Mesenteric fat pad (tissue), 1 donor: ENCODE results near the gene ADCY4. TPM values are rescaled to one million over a fixed set of nuclear protein-coding genes. Genes with fewer than 3 reads are reported as not detected.

Experiments used
- DNase-seq: peaks from one replicate; pipeline ENCODE4 v3.0.0-alpha.2; 2020; ENCODE audit warnings: low spot score
- total RNA-seq: library from RNA; stranded (reverse); fragmentation: NEBNext Ultra II Directional; extraction: Animal tissue kit (Norgen Biotek cat#: 25700); gene quantifications from one replicate; pipeline ENCODE4 v1.2.1, GENCODE V29; 2021
- donor health status: DM: yes; HTN: yes; CAD: no.

Gene ADCY4
- total RNA-seq, 1 donor from 2014 or later, result 59.6 TPM

DNA sequence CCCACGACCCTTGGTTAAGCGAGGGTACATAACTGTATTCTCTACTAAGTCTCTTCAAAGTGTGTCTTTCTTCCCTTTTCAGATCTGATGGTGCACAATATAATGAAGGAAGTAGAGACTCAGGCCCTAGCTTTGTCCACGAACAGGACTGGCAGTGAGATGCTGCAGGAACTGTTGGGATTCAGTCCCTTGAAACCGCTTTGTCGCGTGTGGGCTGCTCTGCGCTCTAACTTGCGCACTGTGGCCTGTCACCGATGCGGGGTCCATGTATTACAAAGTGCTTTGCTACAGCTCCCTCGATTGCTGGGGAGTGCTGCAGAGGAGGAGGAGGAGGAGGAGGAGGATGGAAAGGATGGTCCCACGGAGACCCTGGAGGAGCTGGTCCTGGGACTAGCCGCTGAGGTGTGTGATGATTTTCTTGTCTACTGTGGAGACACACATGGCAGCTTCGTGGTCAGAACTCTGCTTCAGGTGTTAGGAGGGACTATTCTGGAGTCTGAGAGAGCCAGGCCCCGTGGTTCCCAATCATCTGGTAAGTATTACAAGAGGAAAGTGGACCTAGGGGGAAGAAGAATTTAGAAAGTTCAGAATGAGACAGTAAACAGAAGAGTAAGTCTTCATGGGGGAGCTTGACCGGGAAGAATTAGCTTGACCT lies 34.4 kb downstream of the ADCY4 start:
- no peak for DNase-seq

DNA sequence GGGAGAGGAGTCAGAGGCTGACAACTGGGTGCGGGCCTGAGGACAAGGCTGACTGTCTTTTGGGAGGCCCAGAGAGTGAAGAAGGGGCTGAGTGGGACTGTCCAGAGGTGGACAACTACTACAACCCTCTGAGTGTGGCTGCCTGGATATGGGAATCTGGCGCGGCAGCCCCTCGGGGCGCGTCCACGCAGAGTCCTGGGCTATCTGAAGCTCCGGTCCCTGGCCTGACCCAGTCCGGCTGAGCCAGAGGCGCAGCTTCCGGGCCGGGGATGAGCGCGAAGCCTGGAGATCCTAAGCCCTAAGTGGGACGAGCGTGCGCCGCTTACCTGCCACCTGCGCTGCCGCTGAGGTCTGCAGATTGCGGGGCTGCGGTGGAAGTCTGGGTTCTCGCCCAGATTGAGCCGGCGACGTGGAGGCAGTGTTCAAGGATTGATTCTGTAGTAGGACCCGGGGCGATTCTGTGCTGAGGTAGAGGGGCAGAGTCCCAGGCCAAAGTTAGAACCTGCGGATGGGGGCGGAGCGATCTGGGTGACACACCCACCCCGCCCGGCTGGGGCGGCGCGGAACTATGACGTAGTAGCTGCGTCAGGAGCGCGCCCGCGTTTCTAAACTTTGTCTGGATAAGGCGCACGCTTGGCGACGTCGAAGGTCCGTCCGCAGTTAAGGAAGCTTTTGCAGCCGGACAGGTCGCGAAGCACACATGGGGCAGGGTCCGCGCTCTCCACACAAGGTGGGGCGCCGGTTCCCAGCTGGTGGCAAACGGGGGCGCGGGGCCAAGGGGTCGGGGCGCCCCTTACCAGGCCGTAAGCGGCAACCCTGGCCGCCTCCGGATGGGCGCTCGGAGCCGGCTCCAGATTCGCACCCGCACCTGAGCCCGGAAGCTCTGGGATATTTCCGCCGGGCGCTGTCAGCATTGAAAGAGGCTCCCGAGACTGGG lies 35.3 kb downstream of the ADCY4 start, which contains the start of the genes DHRS1 and NOP9:
DHRS1 (minus strand) TSS at position 526 of the 937 bp plus-strand sequence. CDS start 674 bp downstream, outside the sequence.
NOP9 (plus strand) TSS at position 596 of the 937 bp plus-strand sequence; CDS start at position 701, 105 bp downstream.
- DNase-seq, result peak; percentile 99

DNA sequence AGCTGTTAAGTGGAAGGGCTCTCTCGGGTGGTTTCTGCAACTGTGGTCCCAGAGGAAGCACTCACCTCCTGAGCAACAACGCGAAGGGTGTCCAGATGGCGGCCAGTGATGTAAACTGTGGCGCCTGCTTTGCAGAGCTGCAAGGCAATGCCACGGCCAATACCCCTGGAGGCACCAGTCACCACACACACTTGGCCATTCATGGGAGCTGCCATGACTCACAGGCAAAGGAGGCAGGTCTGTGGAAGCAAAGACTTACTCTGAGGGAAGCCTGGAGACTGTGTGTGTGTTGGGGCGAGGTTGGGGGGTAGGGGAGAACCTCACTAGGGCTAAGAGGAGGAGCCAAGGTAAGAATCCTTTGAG lies 36.0 kb downstream of the ADCY4 start:
- no peak for DNase-seq

DNA sequence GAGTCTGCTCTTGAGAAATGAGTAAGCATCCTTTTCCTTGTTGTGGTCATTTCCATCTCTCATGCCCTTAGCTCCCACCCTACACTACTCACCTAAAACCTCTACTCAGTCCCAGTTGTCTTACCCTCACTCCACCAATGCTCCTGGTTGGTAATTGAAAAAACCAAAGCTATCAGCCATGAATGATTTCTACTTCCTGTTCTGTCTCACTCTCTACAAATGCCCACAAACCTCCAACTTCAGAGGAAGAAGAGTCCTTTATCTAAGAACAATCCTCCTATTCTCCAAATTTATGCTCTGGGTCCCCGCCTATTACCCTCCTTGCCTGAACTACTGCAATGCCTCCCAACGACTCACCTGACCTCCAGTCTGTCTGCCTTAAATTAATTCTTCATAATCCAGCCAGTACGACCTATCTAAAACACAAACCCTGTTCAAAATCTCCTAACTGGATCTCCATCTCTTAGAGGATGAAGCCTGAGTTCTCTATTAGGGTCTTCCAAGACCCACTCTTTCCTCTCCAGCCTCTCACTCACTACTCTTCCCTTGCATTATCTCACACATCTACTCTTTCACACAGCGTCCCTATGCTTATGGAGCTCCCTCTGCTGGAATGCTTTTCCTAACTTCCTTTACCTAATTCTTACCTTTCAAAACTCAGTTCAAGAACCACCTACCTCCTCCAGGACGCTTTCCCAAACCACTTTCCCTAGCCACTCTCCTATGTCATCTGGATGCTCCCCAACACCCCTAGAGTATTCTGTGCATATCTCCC lies 37.5 kb downstream of the ADCY4 start:
- no peak for DNase-seq

DNA sequence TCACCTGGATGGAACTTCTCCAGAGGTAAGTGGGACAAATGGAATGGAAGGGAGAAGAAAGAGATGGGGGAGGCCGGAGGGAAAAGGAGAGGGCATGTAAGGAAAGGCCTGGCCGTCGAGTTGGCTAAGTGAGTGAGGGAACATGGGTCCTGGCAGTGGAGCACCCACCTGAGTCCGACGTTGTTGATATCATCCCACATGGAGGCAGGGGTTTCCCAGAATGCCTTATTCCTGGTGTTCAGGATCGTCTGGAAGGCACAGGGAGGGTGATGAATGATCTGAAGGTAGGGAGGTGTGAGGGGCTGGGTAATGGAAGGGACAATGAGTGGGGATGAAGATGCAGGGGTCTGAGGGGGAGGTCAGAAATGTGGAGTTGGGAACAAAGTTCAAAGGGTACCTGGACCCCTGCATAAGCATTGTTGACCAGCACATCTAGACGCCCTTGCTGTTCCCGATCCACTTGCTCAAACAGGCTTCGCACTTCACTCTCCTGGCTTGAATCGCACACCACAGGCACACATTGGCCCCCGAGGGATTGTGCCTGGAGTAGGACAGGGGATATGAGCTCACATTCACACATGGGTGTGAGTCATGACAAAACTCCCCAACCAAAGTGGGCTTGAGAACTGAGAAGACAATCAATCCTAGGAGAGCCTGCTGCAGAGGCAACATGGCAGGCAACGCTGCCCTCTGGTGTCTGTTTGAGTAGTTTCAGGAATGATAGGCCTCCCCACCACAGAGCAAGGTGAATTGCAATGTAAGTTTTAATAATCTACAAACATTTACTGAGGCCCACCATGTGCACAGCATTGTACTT lies 38.3 kb downstream of the ADCY4 start:
- DNase-seq, result no peak

DNA sequence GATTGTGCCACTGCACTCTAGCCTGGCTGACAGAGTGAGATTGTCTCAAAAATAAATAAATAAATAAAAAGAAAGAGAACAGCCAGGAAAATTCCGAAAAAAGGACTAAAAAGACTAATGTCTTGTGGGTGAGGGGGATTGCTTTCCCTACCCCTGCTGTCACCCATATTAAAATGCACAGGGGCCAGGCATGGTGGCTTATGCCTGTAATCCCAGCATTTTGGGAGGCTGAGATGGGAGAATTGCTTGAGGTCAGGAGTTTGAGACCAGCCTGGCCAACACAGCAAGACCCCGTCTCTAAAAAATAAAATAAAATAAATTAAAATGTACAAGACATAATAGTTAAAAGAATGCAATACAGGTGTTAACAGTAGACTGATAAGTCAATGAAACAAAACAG lies 41.3 kb downstream of the ADCY4 start:
- no peak for DNase-seq

DNA sequence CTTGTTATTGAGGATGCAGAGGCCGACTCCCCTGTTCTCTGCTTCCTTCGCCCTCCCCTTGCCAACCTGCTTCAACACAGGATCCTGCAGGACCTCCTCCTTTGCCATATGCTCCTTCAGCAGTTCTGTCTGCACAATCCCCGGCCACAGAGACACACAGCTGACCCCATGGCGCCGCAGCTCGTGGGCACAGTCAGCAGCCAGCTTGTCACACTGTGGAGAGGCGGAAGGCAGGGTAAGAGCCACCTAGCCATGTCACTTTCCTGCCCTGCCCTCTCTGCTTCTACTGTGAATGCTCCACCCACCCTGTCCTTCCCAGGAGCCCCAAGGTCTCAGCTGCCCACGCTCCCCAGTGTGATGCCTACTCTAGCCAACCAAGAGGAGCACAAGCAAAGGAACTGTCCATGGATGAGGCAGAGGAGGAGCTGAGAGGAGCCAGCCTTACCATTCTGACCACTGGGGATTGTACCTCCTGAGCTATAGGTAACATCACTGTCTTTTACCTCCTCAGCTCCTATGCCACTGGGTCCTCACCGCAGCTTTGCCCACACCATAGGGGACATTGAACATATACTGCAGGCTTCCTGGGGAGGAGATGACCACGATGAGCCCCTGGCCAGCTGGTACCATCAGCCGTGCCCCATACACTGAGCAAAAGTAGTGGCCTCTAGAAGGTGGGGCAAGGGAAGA lies 42.6 kb downstream of the ADCY4 start:
- no peak for DNase-seq

DNA sequence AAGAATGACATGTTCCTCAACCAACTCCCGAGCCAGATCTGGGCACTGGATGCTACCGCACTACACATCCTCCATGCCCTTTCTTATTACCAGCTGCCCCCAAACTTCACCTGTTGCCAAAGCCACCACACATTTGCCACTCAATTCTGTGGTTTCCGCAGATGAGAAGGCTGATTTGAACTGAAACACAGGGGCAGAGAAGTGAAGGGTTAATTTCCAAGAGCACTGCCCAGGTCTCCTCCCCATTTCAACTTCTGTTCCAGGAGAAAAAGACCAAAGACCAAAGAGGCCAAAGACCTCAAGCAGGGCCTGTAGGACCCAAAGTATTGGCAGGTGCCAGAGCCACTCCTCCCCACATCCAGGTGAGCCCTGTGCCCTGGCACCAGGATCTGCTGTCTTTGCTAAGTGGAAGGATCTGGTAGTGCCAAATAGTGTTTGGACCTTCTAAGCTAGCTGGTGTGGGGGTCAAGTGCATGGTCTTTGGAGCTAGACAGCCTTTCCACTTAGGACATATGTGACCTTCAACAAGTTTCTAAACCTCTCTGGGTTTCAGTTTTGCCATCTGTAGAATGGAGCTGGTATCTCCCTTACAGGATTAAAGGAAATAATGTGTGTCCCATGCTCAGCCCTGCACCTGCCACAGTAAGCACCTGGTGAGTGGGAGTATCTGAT lies 43.3 kb downstream of the ADCY4 start:
- no peak for DNase-seq

DNA sequence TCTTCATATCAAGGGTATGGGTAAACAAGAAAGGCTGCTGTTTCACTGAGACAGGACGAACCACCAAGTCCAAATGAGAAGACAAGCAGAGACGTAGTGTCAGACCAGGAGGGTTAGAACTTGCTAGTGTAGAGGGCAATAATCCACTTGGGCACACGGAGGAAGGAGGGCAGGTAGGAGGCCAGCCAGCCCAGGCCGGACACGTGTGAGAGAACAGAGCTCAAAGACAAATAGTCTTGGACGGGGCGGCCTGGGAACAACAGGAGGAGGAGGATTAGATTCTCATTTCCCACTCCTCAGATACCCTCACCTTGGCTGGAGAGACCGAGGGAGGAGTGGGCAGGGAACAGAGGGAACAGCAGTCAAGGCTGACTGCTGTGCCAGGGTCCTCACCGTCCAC lies 44.1 kb downstream of the ADCY4 start:
- no peak for DNase-seq

DNA sequence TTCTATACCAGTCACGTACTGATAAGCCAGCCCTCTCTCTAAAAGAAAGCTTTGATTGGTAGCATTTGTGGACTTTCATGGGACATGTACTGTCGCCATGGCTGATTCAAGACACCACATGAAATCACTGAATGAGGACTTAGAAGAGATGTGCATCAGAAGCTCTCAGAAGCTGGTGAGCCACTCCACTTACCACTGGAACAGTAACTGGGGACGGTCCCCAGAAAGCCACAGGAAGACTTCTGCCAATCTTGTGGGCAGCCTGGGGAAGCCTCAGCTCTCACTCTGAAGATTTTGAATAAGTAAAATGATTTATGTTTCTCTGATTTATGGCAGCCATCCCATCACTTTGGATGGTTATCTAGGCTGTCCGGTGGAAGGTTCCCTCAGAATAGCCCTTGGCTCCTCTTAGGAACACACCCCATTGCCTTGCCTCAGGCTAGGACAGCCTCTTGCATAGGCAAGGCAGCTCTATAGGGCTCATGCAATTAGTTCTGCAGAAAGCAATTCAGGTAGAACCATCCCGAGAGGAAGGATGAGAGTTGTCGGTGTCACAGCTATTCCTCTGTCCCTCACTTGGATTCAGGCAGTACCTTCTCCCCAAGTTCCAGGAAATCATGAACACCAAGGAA lies 45.1 kb downstream of the ADCY4 start:
- DNase-seq, result no peak

DNA sequence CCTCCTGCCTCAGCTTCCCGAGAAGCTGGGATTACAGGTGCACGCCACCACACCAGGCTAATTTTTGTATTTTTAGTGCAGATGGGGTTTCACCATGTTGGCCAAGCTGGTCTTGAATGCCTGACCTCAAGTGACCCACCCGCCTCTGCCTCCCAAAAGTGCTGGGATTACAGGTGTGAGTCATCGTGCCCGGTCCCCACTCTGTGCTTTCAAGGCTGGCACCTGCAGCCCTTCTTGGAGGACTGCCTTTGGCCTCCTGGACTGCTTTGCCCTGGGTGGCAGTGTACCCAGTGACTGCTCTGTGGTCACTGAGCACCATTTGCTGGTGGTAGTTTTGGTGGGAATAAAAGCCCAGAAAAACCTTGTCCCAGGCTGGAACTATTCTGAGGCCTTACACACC lies 47.9 kb downstream of the ADCY4 start:
- no peak for DNase-seq

DNA sequence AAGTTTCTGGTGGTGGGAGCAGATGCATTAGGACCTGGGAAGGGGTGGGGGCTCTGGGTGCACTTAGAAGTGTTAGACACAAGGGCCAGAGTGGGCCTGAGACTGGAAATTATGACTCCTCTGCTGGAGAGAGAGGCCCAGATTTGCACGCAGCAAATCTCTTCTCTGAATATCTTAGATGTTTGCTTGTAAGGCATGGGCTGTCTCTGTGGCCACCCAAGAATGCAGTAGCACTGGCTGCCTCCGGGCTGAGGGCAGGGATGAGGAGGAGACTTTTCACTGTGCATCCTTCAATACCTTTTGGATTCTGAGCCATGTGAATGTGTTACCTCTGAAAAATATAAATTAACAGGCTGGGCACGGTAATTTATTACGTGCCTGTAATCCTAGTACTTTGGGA lies 49.5 kb downstream of the ADCY4 start:
- DNase-seq, result no peak

DNA sequence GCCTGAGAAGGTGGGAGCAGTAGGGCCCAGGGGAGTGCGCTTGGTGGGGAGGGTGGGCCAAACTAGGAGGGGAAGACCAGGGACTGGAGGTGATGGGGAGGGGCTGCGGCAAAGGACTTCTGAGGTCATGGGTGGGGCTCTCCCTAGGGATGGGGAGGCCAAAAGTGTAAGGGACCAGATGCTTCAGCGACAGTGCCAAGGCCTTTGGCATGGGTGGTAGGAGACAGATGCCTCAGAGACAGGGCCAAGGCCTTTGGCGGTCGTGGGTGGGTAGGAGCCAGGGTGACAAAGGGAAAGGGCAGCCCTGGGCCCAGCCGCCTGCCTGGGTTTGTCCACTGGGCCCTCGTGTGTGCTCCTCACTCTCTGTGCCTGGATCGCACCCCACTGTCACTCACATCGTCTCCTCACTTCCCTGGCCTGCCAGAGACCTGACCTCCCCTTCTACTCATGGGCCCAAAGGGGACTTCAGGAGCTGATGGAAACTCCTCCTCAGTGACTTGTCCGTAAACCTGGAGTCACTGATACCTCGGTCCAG lies 50.3 kb downstream of the ADCY4 start:
- no peak for DNase-seq

DNA sequence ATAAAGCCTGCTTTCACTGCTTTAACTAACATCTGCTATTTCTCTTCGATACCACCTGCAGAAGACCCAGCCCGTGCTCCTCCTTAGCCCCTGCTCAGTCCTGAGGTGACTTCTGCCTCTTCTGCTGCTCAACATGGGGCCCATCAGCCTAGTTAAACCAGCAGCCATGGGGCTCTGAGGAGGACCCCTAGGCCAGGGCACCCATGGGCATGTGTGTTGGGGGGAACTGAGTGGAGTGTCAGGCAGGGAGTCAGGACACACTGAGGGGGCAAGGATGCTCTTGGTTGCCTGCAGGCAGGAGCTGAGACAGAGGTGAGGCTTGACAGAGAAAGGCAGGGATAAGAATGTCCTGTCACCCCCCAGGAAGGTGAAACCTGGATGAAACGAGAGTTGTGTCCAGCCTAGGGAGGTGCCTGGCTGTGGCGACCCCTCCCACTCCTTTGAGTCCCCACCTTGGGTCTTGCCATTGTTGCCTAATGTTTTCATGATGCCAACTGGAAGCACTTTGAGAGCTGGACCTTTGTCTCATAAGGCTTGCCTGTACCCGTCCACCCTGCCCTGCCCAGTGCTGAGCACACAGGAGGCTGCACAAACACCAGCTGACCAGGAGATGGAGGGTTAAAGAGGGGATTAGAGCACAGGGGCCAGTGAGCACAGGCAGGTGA lies 50.9 kb downstream of the ADCY4 start:
- no peak for DNase-seq

DNA sequence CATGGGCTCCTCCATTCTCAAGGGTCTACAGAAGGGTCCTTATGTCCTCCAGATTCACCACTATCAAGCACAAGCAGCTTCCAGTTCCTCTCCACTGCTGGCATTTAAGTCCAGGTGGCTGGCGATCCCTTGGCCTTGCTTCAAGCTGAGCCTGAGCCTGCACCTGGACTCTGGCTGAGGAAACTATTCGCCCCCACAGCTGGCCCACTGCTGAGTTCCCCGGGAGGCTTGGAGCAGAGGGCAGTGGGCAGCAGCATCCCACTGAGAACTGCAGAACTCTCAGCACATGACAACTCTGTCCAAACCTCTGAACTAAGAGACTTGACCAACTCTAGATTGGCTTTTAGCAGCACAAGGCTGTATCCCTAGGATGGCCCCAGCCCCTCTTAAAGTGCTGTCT lies 52.1 kb downstream of the ADCY4 start:
- no peak for DNase-seq

DNA sequence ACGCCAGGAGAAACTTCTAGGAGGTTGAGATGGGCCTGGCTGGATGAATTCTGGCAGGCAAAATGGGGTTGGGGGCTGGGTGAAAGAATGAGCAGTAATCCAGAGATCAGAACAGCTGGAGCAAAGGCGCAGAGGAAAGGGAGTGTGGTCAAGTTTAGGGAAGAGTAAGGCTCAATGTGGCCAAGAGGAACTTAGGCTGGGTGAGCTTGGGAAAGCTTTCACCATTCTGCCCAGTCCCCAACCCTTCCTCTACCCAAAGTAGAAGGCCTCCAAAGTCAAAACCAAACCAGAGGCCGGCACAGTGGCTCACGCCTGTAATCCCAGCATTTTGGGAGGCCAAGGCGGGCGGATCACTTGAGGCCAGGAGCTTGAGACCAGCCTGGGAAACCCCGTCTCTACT lies 53.2 kb downstream of the ADCY4 start:
- no peak for DNase-seq

DNA sequence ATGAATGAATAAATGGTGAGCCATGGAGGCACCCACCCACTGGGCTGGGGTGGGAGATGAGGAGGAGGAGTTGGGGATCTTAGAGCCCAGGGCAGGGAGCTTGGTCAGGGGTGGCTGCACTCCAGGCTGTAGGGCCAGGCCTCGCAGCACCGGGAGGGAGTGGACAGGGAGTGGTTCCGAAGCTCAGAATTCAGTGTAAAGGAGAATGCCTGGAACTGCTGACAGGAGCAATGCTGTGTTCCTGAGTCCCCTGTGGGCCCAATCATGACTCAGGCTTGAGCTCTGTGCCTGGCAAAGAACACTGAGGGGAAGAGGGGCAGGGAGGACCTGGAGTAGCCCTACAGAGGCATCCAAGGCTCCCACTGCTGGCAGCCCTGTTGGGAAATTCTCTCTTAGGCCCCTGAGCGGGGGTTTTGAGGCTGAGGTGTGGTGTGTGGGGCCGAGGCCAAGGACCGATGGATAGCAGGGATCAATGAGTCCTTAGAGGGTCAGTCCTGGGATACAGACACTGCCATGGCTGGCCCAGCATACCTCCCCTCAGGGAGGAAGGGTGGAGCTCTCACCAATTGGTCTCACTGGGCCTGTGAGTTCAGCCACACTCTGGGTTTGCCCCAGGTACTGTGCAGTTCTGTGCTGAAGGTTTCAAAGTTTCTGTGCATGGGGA lies 53.9 kb downstream of the ADCY4 start:
- DNase-seq, result no peak
